Large intestine (tissue), 3 donors: ENCODE data around the gene FLVCR2. TPM values are rescaled to one million over a fixed set of nuclear protein-coding genes. Genes with fewer than 3 reads are reported as not detected.

ENCODE experiments used
- DNase-seq, 2 donors: peaks; one replicate each; pipeline versions ENCODE4 v3.0.0 to v3.0.0-alpha.2; 2013
- H3K27ac ChIP-seq: one replicate; pipeline ENCODE4 v1.5.1; 2013; ENCODE audit warnings: low read length
- H3K27me3 ChIP-seq: 2 replicates; pipeline ENCODE4 v1.6.1; 2013; ENCODE audit warnings: low read length; ENCODE audit not compliant: control insufficient read depth, insufficient read depth
- H3K36me3 ChIP-seq: 2 replicates; pipeline ENCODE4 v1.6.1; 2013; ENCODE audit warnings: low read length; ENCODE audit not compliant: control insufficient read depth, insufficient read depth
- H3K4me1 ChIP-seq: one replicate; pipeline ENCODE4 v1.6.1; 2013; ENCODE audit warnings: low read length; ENCODE audit not compliant: control insufficient read depth, insufficient read depth
- H3K4me3 ChIP-seq: one replicate; pipeline ENCODE4 v1.5.1; 2013; ENCODE audit warnings: low read length
- H3K9me3 ChIP-seq: one replicate; pipeline ENCODE4 v1.6.1; 2013; ENCODE audit warnings: mild to moderate bottlenecking, low read depth, low read length, moderate library complexity; ENCODE audit not compliant: control insufficient read depth
- WGBS: methylation state at CpG from one replicate; pipeline ENCODE4 v1.1.5; 2013; ENCODE audit warnings: low lambda C conversion rate; ENCODE audit not compliant: insufficient coverage; 5-methylcytosine and 5-hydroxymethylcytosine counted together
- polyA plus RNA-seq: library from polyadenylated mRNA; unstranded; fragments of 120-200 nt; gene quantifications from one replicate; pipeline ENCODE4 v1.2.1, GENCODE V29; 2013

Gene FLVCR2
- polyA plus RNA-seq, 1 donor = 11.3 TPM

GRCh38 chr14:75553761-75554364 lies 24.6 kb upstream of the FLVCR2 start:
- no peak for DNase-seq
- Histone ChIP-seq H3K27me3 (no peaks in the 10 kb centered on the region), H3K9me3 (peaks cover 5% of the 10 kb centered on the region), H3K4me3 (no peak overlapping the region), H3K27ac (no peak overlapping the region), H3K36me3 (no peaks in the 10 kb centered on the region), H3K4me1 (no peaks in the 10 kb centered on the region)
- 83% methylated on average over 1 of the region's 4 CpGs for WGBS

DNA sequence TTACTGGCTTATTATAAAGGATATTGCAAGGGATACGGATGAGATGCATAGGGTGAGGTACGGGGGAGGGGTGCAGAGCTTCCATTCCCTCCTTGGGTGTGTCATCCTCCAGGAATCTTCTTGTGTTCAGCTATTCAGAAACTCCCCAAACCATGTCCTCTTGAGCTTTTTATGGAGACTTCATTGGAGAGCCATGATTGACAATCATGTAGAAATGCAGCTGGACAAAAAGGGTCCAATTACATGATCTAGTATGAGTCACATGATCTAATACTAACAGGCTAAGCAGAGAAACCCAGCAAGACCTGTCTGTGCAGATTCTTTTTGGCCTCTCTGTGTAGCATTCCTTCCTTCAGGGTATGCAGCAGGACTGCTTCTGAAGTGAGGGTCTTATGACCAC lies 23.9 kb upstream of the FLVCR2 start:
- peaks cover 5% of the 10 kb centered on the region for H3K9me3 ChIP-seq
- no peak for DNase-seq
- no peaks in the 10 kb centered on the region for H3K27me3 ChIP-seq
- no peaks in the 10 kb centered on the region for H3K4me1 ChIP-seq
- WGBS = no CpG with 5 or more reads among the region's 2 CpGs
- no peak overlapping the region for H3K4me3 ChIP-seq
- no peaks in the 10 kb centered on the region for H3K36me3 ChIP-seq
- no peak overlapping the region for H3K27ac ChIP-seq

GRCh38 chr14:75558440-75558839 lies 20.0 kb upstream of the FLVCR2 start:
- Histone ChIP-seq H3K27me3 (peaks cover 2% of the 10 kb centered on the region), H3K4me1 (no peaks in the 10 kb centered on the region), H3K4me3 (no peak overlapping the region), H3K27ac (no peak overlapping the region), H3K36me3 (no peaks in the 10 kb centered on the region), H3K9me3 (peaks cover 5% of the 10 kb centered on the region)
- WGBS = no CpG with 5 or more reads among the region's 5 CpGs
- DNase-seq = no peak

DNA sequence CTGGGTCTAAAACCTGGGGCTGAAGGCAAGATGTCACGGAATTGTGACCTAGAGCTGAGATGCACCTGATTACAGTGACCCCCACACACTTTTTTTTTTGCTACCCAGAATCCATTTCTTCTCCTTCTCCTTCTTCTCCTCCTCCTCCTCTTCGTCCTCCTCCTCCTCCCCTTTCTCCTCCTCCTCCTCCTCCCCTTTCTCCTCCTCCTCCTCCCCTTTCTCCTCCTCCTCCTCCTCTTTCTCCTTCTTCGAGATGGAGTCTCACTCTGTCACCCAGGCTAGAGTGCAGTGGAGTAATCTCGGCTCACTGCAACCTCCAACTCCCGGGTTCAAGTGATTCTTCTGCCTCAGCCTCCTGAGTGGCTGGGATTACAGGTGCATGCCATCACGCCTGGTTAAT lies 19.4 kb upstream of the FLVCR2 start:
- no peaks in the 10 kb centered on the region for H3K4me1 ChIP-seq
- WGBS = 100% methylated on average over 1 of the region's 6 CpGs
- H3K27me3 ChIP-seq = peaks cover 2% of the 10 kb centered on the region
- peaks cover 5% of the 10 kb centered on the region for H3K9me3 ChIP-seq
- no peak for DNase-seq
- no peaks in the 10 kb centered on the region for H3K36me3 ChIP-seq
- H3K4me3 ChIP-seq = no peak overlapping the region
- H3K27ac ChIP-seq = no peak overlapping the region

- Histone ChIP-seq H3K9me3 (peaks cover 5% of the 10 kb centered on the region), H3K27ac (no peak overlapping the region), H3K4me1 (no peaks in the 10 kb centered on the region), H3K4me3 (no peak overlapping the region), H3K27me3 (peaks cover 4% of the 10 kb centered on the region), H3K36me3 (no peaks in the 10 kb centered on the region)
- WGBS = no CpG with 5 or more reads among the region's 6 CpGs
- no peak for DNase-seq
Observed at GRCh38 chr14:75559451-75560222, 18.8 kb upstream of the FLVCR2 start.

GRCh38 chr14:75561013-75561432 lies 17.4 kb upstream of the FLVCR2 start:
- Histone ChIP-seq H3K27ac (no peak overlapping the region), H3K27me3 (peaks cover 4% of the 10 kb centered on the region), H3K4me1 (no peaks in the 10 kb centered on the region), H3K4me3 (no peak overlapping the region), H3K9me3 (peaks cover 5% of the 10 kb centered on the region), H3K36me3 (no peaks in the 10 kb centered on the region)
- no CpG with 5 or more reads among the region's 6 CpGs for WGBS
- DNase-seq = peak; percentile 74 to 76

- Histone ChIP-seq H3K36me3 (no peaks in the 10 kb centered on the region), H3K27me3 (peaks cover 4% of the 10 kb centered on the region), H3K4me3 (no peak overlapping the region), H3K27ac (no peak overlapping the region), H3K9me3 (peaks cover 5% of the 10 kb centered on the region), H3K4me1 (no peaks in the 10 kb centered on the region)
- no peak for DNase-seq
- WGBS = no CpG with 5 or more reads among the region's 7 CpGs
Observed at GRCh38 chr14:75562089-75562488, 16.3 kb upstream of the FLVCR2 start.

DNA sequence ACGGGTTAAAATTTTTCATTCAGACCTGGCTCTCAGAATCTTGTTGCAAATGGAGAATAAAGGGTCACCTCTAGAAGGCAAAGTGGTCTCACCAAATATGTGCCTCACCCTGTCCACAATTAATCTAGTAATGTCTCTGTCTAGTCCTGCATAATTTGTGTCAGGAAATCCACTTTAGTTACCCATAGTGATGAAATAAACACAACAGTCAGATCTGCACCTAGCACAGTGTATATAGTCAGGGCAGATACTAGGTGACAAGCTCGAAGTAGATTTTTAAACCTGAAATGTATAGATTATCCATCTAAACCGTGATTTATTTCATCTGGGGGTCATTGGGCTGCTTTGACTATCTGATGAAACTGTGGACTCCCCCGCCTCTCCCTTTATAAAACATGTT lies 15.9 kb upstream of the FLVCR2 start:
- Histone ChIP-seq H3K4me1 (no peaks in the 10 kb centered on the region), H3K9me3 (peaks cover 5% of the 10 kb centered on the region), H3K27me3 (peaks cover 4% of the 10 kb centered on the region), H3K4me3 (no peak overlapping the region), H3K27ac (no peak overlapping the region), H3K36me3 (no peaks in the 10 kb centered on the region)
- no peak for DNase-seq
- WGBS = no CpG with 5 or more reads among the region's 4 CpGs

DNA sequence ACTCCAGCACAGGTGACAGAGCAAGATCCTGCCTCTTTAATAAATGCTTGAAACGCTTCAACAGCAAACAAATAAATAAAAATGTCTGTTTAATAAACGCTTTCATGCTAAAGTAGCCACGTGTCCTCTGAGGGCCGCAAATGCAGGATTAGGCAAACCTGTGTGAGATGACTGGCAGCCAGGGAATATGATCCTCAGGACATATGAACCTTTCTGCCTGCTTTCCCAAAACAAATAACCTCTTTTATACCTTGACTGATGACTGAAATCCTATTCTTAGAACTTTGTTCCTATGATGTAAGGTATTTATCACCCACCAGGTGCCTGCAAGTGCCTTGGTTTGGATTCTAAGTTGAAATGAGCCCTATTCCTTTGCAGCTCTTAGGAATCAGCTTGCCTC lies 14.5 kb upstream of the FLVCR2 start:
- no peak overlapping the region for H3K4me3 ChIP-seq
- H3K27ac ChIP-seq = no peak overlapping the region
- no CpG with 5 or more reads among the region's 4 CpGs for WGBS
- DNase-seq = no peak
- no peaks in the 10 kb centered on the region for H3K9me3 ChIP-seq
- no peaks in the 10 kb centered on the region for H3K4me1 ChIP-seq
- H3K36me3 ChIP-seq = no peaks in the 10 kb centered on the region
- peaks cover 4% of the 10 kb centered on the region for H3K27me3 ChIP-seq

DNA sequence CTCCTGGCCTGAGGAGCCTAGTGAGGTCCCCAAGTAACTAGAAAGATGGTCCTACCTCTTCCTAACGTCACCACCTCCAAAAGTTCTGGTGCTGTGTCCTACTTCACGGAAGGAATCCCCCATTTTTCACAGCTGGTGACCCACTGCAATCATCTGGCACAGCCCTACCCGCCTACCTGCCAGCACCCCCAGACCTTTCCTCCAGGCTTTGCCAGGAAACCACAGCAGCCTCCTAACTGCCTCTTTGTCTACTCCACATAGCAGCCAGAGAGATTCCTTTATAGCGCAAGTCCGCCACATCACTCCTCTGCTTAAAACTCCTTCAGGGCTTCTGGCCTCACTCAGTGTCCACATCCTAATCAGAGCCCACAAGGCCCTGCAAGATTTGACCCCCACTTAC lies 13.4 kb upstream of the FLVCR2 start:
- no peak overlapping the region for H3K4me3 ChIP-seq
- H3K4me1 ChIP-seq = no peaks in the 10 kb centered on the region
- WGBS = 100% methylated on average over 1 of the region's 5 CpGs
- no peak for DNase-seq
- H3K27ac ChIP-seq = no peak overlapping the region
- H3K36me3 ChIP-seq = no peaks in the 10 kb centered on the region
- H3K9me3 ChIP-seq = no peaks in the 10 kb centered on the region
- peaks cover 3% of the 10 kb centered on the region for H3K27me3 ChIP-seq

DNA sequence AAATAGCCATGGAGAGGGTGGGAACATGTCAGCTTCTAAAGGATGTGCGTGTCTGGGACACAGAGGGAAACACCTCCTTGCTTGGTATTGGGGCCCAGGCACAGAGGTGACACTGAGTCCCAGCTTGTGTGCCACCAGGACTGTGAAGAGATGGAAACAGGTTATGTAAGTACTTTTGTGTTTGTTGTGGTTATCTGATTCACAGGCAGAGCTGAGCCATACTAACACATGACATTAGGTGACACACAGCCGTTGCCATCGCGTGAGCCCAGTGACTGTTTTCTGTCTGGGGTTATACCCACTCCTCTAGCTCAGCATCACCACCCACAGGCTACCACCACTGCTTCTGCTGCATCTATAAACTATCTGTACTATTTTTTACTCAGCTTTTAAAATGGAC lies 12.1 kb upstream of the FLVCR2 start:
- Histone ChIP-seq H3K4me1 (no peaks in the 10 kb centered on the region), H3K36me3 (no peaks in the 10 kb centered on the region), H3K27ac (no peak overlapping the region), H3K9me3 (no peaks in the 10 kb centered on the region), H3K27me3 (peaks cover 3% of the 10 kb centered on the region), H3K4me3 (no peak overlapping the region)
- DNase-seq = no peak
- WGBS = no CpG with 5 or more reads among the region's 4 CpGs
